Measurements from ENCODE around the gene N4BP3.

The N4BP3 gene

GRCh38 chr5:178111925-178112324 lies 1.4 kb upstream of the N4BP3 start:
- H3K9me3 Mint-ChIP-seq, result no peaks in the 10 kb centered on the region
- H3K4me1 Mint-ChIP-seq (ENCODE audit: low read depth), result peaks cover 47% of the 10 kb centered on the region
- no peaks in the 10 kb centered on the region for H3K36me3 Mint-ChIP-seq (ENCODE audit: low read depth)
- peaks cover 4% of the 10 kb centered on the region for H3K27me3 Mint-ChIP-seq
- H3K27ac Mint-ChIP-seq, result no peak overlapping the region
- no peak overlapping the region for H3K4me3 Mint-ChIP-seq

DNA sequence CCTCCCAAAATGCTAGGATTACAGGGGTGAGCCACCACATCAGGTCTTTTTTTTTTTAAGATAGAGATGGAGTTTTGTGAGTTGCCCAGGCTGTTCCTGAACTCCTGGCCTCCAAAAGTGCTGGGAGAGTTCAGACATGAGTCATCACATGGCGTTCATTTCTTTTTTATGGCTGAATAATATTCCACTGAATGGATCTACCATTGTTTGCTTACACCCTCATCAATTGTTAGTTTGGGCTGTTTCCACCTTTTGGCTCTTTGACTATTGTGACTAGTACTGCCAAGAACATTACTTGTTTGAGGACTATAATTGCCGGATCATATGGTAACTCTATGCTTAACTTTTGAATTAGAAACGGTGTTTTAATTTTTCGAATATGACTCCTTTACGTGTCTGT lies 787 bp upstream of the N4BP3 start:
- Mint-ChIP-seq H3K27ac (peak overlapping the region; percentile 88), H3K36me3 (ENCODE audit: low read depth) (no peaks in the 10 kb centered on the region), H3K4me1 (ENCODE audit: low read depth) (peaks cover 52% of the 10 kb centered on the region)

GRCh38 chr5:178113841-178114324 lies 551 bp downstream of the N4BP3 start:
- H3K4me3 Mint-ChIP-seq, result peak overlapping the region; percentile 94
- H3K9me3 Mint-ChIP-seq, result no peaks in the 10 kb centered on the region
- H3K27me3 Mint-ChIP-seq, result peaks cover 4% of the 10 kb centered on the region
- peak overlapping the region; percentile 84 for H3K27ac Mint-ChIP-seq
- peaks cover 47% of the 10 kb centered on the region for H3K4me1 Mint-ChIP-seq (ENCODE audit: low read depth)
- H3K36me3 Mint-ChIP-seq (ENCODE audit: low read depth), result no peaks in the 10 kb centered on the region

More for the DNA sequence above, 787 bp upstream of the N4BP3 start:
- peaks cover 4% of the 10 kb centered on the region for H3K27me3 Mint-ChIP-seq
- peak overlapping the region; percentile 81 for H3K4me3 Mint-ChIP-seq
- no peaks in the 10 kb centered on the region for H3K9me3 Mint-ChIP-seq

GRCh38 chr5:178114325-178115135 lies 1.2 kb downstream of the N4BP3 start:
- H3K27me3 Mint-ChIP-seq, result peaks cover 4% of the 10 kb centered on the region
- peaks cover 50% of the 10 kb centered on the region for H3K4me1 Mint-ChIP-seq (ENCODE audit: low read depth)
- no peaks in the 10 kb centered on the region for H3K36me3 Mint-ChIP-seq (ENCODE audit: low read depth)
- peak overlapping the region; percentile 94 for H3K4me3 Mint-ChIP-seq
- peak overlapping the region; percentile 84 for H3K27ac Mint-ChIP-seq
- H3K9me3 Mint-ChIP-seq, result no peaks in the 10 kb centered on the region

- Mint-ChIP-seq H3K36me3 (ENCODE audit: low read depth) (no peaks in the 10 kb centered on the region), H3K27me3 (peaks cover 4% of the 10 kb centered on the region), H3K9me3 (no peaks in the 10 kb centered on the region), H3K4me3 (peak overlapping the region; percentile 94), H3K27ac (peak overlapping the region; percentile 95), H3K4me1 (ENCODE audit: low read depth) (peaks cover 50% of the 10 kb centered on the region)
Measured at GRCh38 chr5:178115136-178115813, 1.9 kb downstream of the N4BP3 start.

DNA sequence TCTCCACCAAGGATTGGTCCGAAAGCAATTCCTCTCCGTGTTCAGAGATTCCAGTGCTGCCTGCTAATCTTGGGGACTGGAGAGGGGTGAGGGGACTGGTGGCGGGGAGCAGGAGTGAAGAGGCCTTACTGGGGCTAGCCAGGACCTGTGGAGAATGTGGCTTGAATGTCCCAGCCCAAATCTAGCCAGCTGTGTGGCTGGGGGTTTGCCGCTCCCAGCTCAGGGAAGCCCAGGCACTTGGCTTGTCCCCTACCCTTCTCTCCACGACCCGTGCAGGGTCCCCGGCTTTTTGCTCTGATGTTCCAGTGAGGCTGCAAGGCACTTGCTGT lies 2.4 kb downstream of the N4BP3 start:
- H3K4me3 Mint-ChIP-seq, result peak overlapping the region; percentile 94
- peaks cover 4% of the 10 kb centered on the region for H3K27me3 Mint-ChIP-seq
- peaks cover 55% of the 10 kb centered on the region for H3K4me1 Mint-ChIP-seq (ENCODE audit: low read depth)
- H3K27ac Mint-ChIP-seq, result peak overlapping the region; percentile 95
- H3K9me3 Mint-ChIP-seq, result no peaks in the 10 kb centered on the region
- no peaks in the 10 kb centered on the region for H3K36me3 Mint-ChIP-seq (ENCODE audit: low read depth)

- no peaks in the 10 kb centered on the region for H3K36me3 Mint-ChIP-seq (ENCODE audit: low read depth)
- H3K27me3 Mint-ChIP-seq, result peaks cover 4% of the 10 kb centered on the region
- no peaks in the 10 kb centered on the region for H3K9me3 Mint-ChIP-seq
- H3K27ac Mint-ChIP-seq, result peak overlapping the region; percentile 95
- H3K4me3 Mint-ChIP-seq, result peak overlapping the region; percentile 94
- peaks cover 59% of the 10 kb centered on the region for H3K4me1 Mint-ChIP-seq (ENCODE audit: low read depth)
Measured at GRCh38 chr5:178116143-178116885, 3.0 kb downstream of the N4BP3 start.

DNA sequence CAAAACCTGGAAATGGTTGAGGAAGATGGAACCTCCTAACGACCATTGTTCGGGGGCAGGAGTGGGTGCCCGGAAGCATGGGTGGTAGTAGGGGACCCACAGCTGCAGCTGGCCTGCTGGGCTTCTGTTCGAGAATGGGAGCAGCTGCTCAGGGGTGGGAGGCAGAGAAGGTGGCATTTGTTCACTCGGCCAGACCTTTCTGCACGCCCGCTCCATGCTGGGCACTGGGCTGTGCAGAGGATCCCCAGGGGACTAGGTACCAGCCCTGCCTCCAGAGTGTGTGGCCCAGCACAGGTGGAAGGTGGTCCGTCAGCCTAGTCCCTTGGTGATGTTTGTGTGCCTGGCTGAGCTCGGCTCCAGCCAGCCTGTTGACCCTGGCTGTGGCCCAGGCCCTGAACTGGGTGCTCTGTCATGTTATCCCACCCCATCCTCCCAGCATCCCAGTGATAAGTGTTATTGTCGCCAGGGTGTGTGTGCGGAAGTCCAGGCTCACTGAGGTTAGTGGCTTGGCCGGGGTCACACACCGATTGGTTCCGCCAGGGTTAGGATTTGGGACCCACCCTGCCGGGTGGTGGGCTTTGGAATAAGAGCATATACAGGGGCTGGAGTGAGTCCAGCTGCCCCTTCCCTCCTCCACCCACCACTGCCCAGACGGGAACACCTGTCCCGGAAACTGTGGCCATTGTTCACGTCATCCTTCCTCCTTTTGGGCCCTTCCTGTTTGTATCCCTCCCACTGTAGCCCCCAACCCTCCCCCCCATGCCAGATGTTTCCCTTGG lies 4.8 kb downstream of the N4BP3 start:
- H3K4me1 Mint-ChIP-seq (ENCODE audit: low read depth), result peaks cover 54% of the 10 kb centered on the region
- no peaks in the 10 kb centered on the region for H3K36me3 Mint-ChIP-seq (ENCODE audit: low read depth)
- no peak overlapping the region for H3K27ac Mint-ChIP-seq

GRCh38 chr5:178119915-178120606 lies 6.7 kb downstream of the N4BP3 start:
- Mint-ChIP-seq H3K36me3 (ENCODE audit: low read depth) (no peaks in the 10 kb centered on the region), H3K9me3 (no peaks in the 10 kb centered on the region), H3K27me3 (no peaks in the 10 kb centered on the region), H3K27ac (no peak overlapping the region), H3K4me1 (ENCODE audit: low read depth) (peaks cover 45% of the 10 kb centered on the region), H3K4me3 (no peak overlapping the region)

More for the DNA sequence above, 4.8 kb downstream of the N4BP3 start:
- H3K9me3 Mint-ChIP-seq, result no peaks in the 10 kb centered on the region
- H3K4me3 Mint-ChIP-seq, result no peak overlapping the region
- H3K27me3 Mint-ChIP-seq, result no peaks in the 10 kb centered on the region

- Mint-ChIP-seq H3K4me3 (no peak overlapping the region), H3K4me1 (ENCODE audit: low read depth) (peaks cover 43% of the 10 kb centered on the region), H3K36me3 (ENCODE audit: low read depth) (no peaks in the 10 kb centered on the region), H3K9me3 (no peaks in the 10 kb centered on the region), H3K27me3 (no peaks in the 10 kb centered on the region), H3K27ac (no peak overlapping the region)
Measured at GRCh38 chr5:178120607-178121357, 7.5 kb downstream of the N4BP3 start.

GRCh38 chr5:178121391-178122276 lies 8.3 kb downstream of the N4BP3 start:
- Mint-ChIP-seq H3K36me3 (ENCODE audit: low read depth) (no peaks in the 10 kb centered on the region), H3K4me1 (ENCODE audit: low read depth) (peaks cover 35% of the 10 kb centered on the region), H3K9me3 (no peaks in the 10 kb centered on the region), H3K4me3 (no peak overlapping the region), H3K27ac (no peak overlapping the region), H3K27me3 (no peaks in the 10 kb centered on the region)

DNA sequence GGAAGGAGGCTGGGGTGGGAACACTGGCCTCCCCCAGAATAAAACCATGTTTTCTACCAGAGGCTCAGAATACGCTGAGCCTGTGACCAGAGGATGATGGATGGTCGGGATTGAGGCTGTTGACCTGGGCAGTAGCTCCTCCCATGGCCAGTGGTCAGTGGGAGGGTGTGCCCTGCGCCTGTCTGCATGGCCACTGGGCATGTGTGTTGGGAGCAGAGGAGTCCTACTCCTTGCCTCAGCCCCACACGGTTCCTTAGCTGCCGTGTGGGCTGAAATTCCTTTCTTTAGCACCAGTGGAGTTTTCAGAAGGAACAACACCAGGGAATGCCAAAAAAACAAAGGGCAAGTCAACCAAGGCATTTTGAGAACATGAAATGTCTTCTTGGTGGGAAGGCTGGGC lies 9.0 kb downstream of the N4BP3 start:
- peaks cover 28% of the 10 kb centered on the region for H3K4me1 Mint-ChIP-seq (ENCODE audit: low read depth)
- H3K27me3 Mint-ChIP-seq, result no peaks in the 10 kb centered on the region
- no peaks in the 10 kb centered on the region for H3K36me3 Mint-ChIP-seq (ENCODE audit: low read depth)
- no peak overlapping the region for H3K27ac Mint-ChIP-seq
- no peaks in the 10 kb centered on the region for H3K9me3 Mint-ChIP-seq
- H3K4me3 Mint-ChIP-seq, result no peak overlapping the region
